Measurements from ENCODE around the gene TWIST2. TPM values are rescaled to one million over a fixed set of nuclear protein-coding genes. Genes with fewer than 3 reads are reported as not detected.

Gene TWIST2
- polyA plus RNA-seq, 3 donors, result 3.6 to 7.6 (median 5.0) TPM

- DNase-seq, result peak; percentile 62
Observed at GRCh38 chr2:238954841-238955591, 107.1 kb downstream of the TWIST2 start.

DNA sequence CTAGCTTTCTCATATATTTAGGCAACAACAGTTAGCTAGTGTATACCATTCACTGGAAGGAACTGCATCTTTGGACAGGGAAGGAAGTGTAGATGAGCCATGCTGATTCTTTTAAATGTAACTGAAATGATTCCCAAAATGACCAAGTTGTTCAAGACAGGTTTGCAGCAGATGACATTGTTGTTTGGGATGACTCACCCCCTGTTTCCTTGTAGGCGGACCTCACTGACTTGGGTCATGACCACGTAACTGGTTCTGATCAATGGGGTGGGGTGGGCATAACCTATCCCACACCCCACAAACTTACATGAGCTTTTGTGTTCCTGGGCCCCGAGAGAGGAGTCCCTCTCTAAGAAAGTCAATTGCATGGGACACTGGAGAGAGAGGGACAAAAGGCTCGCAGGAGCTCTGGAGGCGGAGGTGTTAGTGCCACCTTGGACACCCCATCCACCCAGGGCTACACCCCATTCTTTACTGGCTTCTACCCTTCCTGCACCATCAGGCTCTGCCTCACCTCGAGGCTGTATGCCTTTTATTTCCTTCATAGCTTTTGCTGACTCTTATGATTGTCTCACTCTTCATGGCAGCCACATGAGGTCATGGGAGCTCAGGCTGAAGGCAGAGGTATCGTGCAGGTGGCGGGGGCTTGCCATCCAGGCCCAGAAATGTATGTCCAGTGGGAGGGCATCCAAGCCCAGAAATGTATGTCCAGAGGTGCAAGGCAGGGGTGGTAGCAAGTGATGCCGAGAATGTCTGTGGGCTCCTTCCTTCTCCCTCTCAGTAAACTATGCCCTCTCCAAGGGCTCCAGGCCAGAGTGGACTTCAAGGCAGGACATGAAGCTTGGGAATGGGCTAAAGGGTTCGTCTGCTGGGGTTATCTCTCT is 108.0 kb downstream of the TWIST2 start:
- DNase-seq, result no peak

- DNase-seq, result no peak
Observed at GRCh38 chr2:238956676-238957075, 108.8 kb downstream of the TWIST2 start.

Measured in renal pelvis (tissue), 4 donors.